ENCODE measurements around the gene NEU4.

DNA sequence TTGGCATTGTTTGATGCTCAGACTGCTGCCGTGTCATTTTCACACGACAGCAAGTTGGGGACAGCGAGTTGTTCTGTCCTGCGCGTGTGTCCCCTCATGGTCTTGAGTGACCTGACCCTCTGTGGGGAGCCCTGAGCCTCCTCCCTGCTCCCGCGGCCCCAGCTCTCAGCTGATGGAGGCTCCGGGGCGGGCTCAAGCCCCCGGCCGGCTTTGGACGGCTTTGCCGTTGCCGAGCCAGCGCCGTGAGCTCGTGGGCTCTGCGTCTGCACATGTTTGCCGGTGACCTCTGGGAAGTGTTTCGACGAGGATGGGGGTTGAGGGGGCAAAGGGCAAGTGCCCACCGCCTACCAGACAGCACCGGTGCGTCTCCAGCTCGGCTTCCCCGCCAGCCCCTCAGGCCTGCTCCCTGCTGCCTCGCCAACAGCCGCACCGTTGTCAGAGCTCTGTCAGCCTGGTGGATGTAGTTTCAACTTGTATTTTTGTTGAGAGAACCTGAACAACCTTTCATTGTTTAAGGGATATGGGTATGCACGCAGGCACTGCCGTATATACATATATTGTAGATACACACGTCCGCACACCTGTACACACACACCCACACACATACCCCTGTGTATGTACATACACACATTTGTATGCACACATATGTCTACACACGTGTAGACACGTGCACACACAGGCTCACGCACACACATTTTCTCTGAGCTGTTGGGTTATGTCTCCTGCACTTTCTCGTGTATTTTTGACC, 36.0 kb downstream of the NEU4 start:
- TF ChIP-seq POLR2A (IDR thresholded peaks at IDR 0.05) = no peak
- TF ChIP-seq, protein P1, sequence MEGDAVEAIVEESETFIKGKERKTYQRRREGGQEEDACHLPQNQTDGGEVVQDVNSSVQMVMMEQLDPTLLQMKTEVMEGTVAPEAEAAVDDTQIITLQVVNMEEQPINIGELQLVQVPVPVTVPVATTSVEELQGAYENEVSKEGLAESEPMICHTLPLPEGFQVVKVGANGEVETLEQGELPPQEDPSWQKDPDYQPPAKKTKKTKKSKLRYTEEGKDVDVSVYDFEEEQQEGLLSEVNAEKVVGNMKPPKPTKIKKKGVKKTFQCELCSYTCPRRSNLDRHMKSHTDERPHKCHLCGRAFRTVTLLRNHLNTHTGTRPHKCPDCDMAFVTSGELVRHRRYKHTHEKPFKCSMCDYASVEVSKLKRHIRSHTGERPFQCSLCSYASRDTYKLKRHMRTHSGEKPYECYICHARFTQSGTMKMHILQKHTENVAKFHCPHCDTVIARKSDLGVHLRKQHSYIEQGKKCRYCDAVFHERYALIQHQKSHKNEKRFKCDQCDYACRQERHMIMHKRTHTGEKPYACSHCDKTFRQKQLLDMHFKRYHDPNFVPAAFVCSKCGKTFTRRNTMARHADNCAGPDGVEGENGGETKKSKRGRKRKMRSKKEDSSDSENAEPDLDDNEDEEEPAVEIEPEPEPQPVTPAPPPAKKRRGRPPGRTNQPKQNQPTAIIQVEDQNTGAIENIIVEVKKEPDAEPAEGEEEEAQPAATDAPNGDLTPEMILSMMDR (IDR thresholded peaks at IDR 0.05) = no peak

Data from testis (tissue), 2 donors.